GM13977 (cell line): Measurements from ENCODE around the gene GMDS.

ENCODE experiments used
- DNase-seq: peaks from one replicate; pipeline ENCODE4 v3.0.0; 2012; ENCODE audit warnings: low spot score
- CTCF ChIP-seq: IDR thresholded peaks from 2 replicates; pipeline ENCODE4 v1.5.1; 2012; ENCODE audit warnings: mild to moderate bottlenecking, control low read depth; ENCODE audit not compliant: insufficient read depth; ENCODE audit errors: extremely low read depth, missing control alignments
- in situ Hi-C: fragments of 300-500 bp; cut with MboI; formaldehyde crosslinking; loops from one replicate; pipeline ENCODE4 v1.12.0; 2022; ENCODE audit warnings: low sequenced_read_pairs, low pct_unique_long_range_greater_than_20kb, mixed read lengths, inconsistent platforms; ENCODE audit not compliant: unreplicated experiment

The GMDS gene

DNA sequence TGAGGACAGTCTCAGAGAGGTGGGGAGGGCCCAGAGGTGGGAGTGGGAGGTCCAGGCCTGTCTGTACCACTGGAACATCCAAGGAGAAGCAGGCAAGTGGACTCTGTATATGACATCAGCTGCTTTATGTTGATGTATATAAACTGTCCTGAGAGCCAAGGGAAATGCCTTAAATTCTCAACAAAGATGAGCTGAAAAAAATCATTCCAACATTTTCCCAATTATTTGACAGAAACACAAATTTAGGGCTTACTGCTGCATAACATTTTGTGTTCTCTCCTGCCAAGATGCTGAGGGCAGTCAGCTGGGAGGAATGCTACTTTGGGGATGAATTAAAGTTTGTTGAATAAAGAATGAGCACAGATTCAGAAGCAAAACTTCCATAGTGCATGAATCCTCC lies 582.9 kb downstream of the GMDS start:
- in situ Hi-C loops, result no loop called here
- no peak for DNase-seq
- no peak for TF ChIP-seq CTCF

DNA sequence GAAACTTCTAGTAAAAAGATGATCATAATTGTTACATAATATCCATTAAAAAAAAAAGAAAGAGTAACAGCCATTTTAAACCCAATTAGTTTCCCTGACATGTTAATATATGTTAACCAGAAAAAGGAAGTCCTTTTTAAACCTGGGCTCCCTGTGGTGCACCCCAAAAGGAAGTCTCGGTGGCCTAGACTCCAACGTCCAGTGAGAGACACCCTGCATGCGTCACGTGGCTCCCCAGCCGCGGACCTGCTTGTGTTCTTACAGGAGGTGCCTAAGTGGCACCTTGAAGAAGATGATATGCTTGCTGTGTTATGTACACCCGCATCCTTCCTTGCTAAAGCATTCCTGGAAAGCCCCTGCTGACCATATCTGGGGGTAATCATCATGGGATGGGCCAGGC lies 585.6 kb downstream of the GMDS start:
- no peak for DNase-seq
- TF ChIP-seq CTCF, result no peak
- in situ Hi-C loops, result no loop called here

- TF ChIP-seq CTCF, result no peak
- in situ Hi-C loops, result no loop called here
- no peak for DNase-seq
Observed at GRCh38 chr6:1658212-1659005, 587.0 kb downstream of the GMDS start.

- in situ Hi-C loops, result no loop called here
- no peak for DNase-seq
- TF ChIP-seq CTCF, result no peak
Observed at GRCh38 chr6:1657771-1658165, 587.6 kb downstream of the GMDS start.

DNA sequence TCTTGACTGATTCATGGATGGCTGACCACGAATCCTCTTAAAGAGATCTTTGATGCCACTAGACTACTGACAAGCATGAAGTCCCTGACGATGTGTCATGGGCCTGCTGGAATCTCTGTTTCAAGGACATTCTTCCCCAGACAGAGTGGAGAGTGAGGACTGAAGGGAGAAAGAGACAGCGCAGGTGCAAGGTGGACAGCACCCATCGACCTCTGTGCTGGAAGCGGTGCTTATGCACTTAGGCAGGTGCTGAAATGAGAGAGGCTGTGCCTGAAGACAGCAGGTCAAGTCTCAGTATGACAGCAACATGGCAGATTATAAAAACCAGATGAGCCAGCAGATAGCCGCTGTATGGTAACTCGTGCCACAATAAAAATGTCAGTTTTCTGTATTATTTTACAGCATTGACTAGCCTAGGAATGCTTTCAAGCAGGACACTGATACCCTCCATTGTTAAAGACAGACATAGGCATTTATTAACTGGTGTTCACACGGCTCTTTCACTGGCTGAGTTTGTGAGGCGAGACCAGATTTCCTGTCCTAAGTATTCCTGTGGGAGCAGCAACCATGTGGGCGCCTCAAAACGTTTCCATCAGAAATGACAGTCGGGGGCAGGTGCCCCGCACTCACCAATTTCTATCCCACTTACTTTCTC lies 588.2 kb downstream of the GMDS start:
- in situ Hi-C loops, result no loop called here
- DNase-seq, result no peak
- TF ChIP-seq CTCF, result no peak

DNA sequence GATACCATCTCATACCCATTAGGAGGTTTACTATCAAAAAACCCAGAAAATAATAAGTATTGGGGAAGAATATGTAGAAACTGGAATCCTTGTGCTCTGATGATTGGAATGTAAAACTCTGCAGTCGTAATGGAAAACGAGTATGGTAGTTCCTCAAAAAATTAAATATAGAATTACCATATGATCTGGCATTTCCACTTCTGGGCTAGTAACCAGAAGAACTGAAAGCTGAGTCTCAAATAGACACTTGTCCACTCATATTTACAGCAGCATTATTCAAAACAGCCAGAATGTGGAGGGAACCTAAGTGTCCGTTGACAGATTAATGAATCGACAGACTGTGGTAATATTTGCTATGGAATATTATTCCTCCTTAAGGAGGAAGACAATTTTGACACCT lies 591.4 kb downstream of the GMDS start:
- in situ Hi-C loops, result no loop called here
- TF ChIP-seq CTCF, result no peak
- no peak for DNase-seq
